ENCODE measurements around the gene TBC1D10B. TPM values are rescaled to one million over a fixed set of nuclear protein-coding genes. Genes with fewer than 3 reads are reported as not detected.
"Not testable (repeated sequence)": the region's sequence is repeated elsewhere in the genome, so short reads cannot be mapped to it uniquely, and the experiment has no call there.

The TBC1D10B gene
- total and polyA plus RNA-seq, 5 experiments from 2014 or later = 6.6 to 36.9 (median 10.5) TPM

- Mint-ChIP-seq H3K36me3 (peaks cover 0 to 49% (median 0%) of the 10 kb centered on the region in 3 donors), H3K4me1 (peaks cover 16 to 54% (median 43%) of the 10 kb centered on the region in 4 donors), H3K9me3 (no peaks in the 10 kb centered on the region), H3K27ac (peak overlapping the region in 8 of 10 donors; percentile 17 to 89 (median 36)), H3K27me3 (no peaks in the 10 kb centered on the region), H3K4me3 (peak overlapping the region in 3 of 10 donors; percentile 7 to 52 (median 36))
- POLR2A ChIA-PET = no interaction called here
- DNase-seq (no peak), ATAC-seq (no peak)
These were observed 18.5 kb downstream of the TBC1D10B start for GRCh38 chr16:30351586-30352419.

GRCh38 chr16:30351001-30351441, 19.3 kb downstream of the TBC1D10B start:
- no peaks in the 10 kb centered on the region for H3K27me3 Mint-ChIP-seq
- POLR2A ChIA-PET = no interaction called here
- H3K36me3 Mint-ChIP-seq = peaks cover 0 to 49% (median 0%) of the 10 kb centered on the region in 3 donors
- no peaks in the 10 kb centered on the region for H3K9me3 Mint-ChIP-seq
- peak overlapping the region in 6 of 10 donors; percentile 28 to 89 (median 57) for H3K27ac Mint-ChIP-seq
- DNase-seq (no peak), ATAC-seq (no peak)
- H3K4me1 Mint-ChIP-seq = peaks cover 12 to 50% (median 38%) of the 10 kb centered on the region in 4 donors
- H3K4me3 Mint-ChIP-seq = no peak overlapping the region

- POLR2A ChIA-PET = no interaction called here
These were observed 20.0 kb downstream of the TBC1D10B start for GRCh38 chr16:30350134-30350871.

DNA sequence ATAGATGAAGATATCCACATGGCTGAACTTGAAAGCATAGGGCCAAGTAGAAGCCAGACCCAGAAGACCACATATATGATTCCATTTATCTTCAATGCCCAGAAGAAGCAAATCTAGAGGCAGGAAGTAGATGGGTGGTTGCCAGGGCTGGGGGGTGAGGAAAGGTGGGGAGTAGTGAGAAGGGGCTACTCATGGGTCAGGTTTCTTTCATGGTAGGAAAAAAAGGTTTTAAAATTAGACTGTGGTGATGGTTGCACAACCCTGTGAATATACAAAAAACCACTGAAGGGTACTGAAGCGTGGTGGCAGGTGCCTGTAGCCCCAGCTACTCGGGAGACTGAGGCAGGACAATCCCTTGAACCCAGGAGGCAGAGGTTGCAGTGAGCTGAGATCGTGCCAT, 20.6 kb downstream of the TBC1D10B start:
- POLR2A ChIA-PET = interaction anchor here (1.0 kb wide), 1 partner anchor 32 kb away, joined by 3 read pairs; no protein-coding TSS in a partner anchor
- no peaks in the 10 kb centered on the region for H3K9me3 Mint-ChIP-seq
- no peak for DNase-seq
- ATAC-seq = no peak
- H3K4me3 Mint-ChIP-seq = peak overlapping the region in 1 of 10 donors; percentile 42
- peaks cover 7 to 44% (median 27%) of the 10 kb centered on the region in 4 donors for H3K4me1 Mint-ChIP-seq
- H3K36me3 Mint-ChIP-seq = peaks cover 0 to 49% (median 0%) of the 10 kb centered on the region in 3 donors
- H3K27me3 Mint-ChIP-seq = no peaks in the 10 kb centered on the region
- peak overlapping the region in 8 of 10 donors; percentile 43 to 84 (median 70) for H3K27ac Mint-ChIP-seq

More at GRCh38 chr16:30350134-30350871, 20.0 kb downstream of the TBC1D10B start:
- H3K9me3 Mint-ChIP-seq = no peaks in the 10 kb centered on the region
- peaks cover 10 to 48% (median 31%) of the 10 kb centered on the region in 4 donors for H3K4me1 Mint-ChIP-seq
- no peaks in the 10 kb centered on the region for H3K27me3 Mint-ChIP-seq
- ATAC-seq (no peak), DNase-seq (no peak)
- H3K4me3 Mint-ChIP-seq = peak overlapping the region in 2 of 10 donors; percentile 48 to 71
- peak overlapping the region in 8 of 10 donors; percentile 34 to 80 (median 56) for H3K27ac Mint-ChIP-seq
- peaks cover 0 to 49% (median 0%) of the 10 kb centered on the region in 3 donors for H3K36me3 Mint-ChIP-seq

DNA sequence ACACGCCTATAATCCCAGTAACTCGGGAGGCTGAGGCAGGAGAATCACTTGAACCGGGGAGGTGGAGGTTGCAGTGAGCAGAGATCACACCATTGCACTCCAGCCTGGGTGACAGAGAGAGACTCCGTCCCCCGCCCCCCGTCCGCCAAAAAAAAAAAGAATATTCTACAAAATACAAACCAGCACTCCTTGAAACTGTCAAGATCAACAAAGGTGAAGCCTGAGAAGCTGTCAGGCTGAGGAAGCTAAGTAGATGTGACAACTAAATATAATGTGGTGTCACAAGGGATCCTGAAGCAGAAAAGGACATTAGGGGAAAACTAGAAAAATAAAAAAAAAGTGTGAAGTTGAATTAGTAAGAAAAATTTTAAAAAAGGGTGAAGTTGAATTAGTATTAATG, 21.4 kb downstream of the TBC1D10B start:
- Mint-ChIP-seq H3K4me3 (no peak overlapping the region), H3K9me3 (no peaks in the 10 kb centered on the region), H3K36me3 (peaks cover 0 to 46% (median 0%) of the 10 kb centered on the region in 3 donors), H3K4me1 (peaks cover 4 to 37% (median 19%) of the 10 kb centered on the region in 4 donors), H3K27ac (peak overlapping the region in 7 of 10 donors; percentile 3 to 80 (median 67)), H3K27me3 (no peaks in the 10 kb centered on the region)
- no peak for ATAC-seq
- DNase-seq = no peak
- POLR2A ChIA-PET = interaction anchor here (1.0 kb wide), 1 partner anchor 32 kb away, joined by 3 read pairs; no protein-coding TSS in a partner anchor

DNA sequence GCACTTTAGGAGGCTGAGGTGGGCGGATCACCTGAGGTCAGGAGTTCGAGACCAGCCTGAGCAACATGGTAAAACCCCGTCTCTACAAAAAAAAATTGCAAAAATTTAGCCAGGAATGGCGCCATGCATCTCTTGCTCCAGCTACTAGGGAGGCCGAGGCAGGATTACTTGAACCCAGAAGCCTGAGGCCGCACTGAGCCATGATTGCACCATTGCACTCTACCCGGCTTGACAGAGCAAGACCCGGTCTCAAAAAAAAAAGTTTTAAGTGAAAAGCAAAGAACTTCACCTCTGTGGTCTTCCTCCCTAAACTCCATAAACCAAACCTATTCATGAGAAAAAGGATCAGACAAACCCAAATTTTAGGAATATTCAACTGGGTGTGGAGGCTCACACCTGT, 22.2 kb downstream of the TBC1D10B start:
- peak overlapping the region in 4 of 10 donors; percentile 32 to 58 (median 50) for H3K27ac Mint-ChIP-seq
- H3K4me1 Mint-ChIP-seq = peaks cover 4 to 31% (median 12%) of the 10 kb centered on the region in 4 donors
- H3K27me3 Mint-ChIP-seq = no peaks in the 10 kb centered on the region
- POLR2A ChIA-PET = no interaction called here
- ATAC-seq (no peak), DNase-seq (no peak)
- no peaks in the 10 kb centered on the region for H3K9me3 Mint-ChIP-seq
- H3K36me3 Mint-ChIP-seq = peaks cover 0 to 38% (median 0%) of the 10 kb centered on the region in 3 donors
- H3K4me3 Mint-ChIP-seq = no peak overlapping the region

DNA sequence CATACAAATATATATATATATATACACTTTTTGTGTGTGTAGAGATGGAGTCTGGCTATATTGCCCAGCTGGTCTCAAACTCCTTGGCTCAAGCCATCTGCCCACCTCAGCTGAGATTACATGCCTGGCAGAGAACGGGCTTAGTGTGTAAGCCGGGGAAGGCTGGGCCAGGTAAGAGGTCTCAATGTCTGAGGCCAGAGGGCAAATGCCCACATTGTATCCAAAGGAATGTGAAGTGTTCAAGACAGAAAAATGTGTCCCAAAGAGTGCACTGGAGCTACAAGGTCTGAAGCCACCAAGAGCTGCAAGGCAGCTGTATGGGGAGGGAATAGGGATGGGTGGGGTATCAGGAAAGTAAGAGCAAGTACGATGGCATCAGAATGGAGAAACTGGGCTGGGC, 24.0 kb downstream of the TBC1D10B start:
- H3K27ac Mint-ChIP-seq = peak overlapping the region in 7 of 10 donors; percentile 5 to 51 (median 40)
- no peaks in the 10 kb centered on the region for H3K27me3 Mint-ChIP-seq
- H3K4me1 Mint-ChIP-seq = peaks cover 0 to 23% (median 6%) of the 10 kb centered on the region in 4 donors
- H3K4me3 Mint-ChIP-seq = no peak overlapping the region
- peaks cover 0 to 22% (median 0%) of the 10 kb centered on the region in 3 donors for H3K36me3 Mint-ChIP-seq
- ATAC-seq (no peak), DNase-seq (no peak)
- POLR2A ChIA-PET = interaction anchor here (0.9 to 1.5 kb wide), 2 partner anchors 9 to 11 kb away, joined by 3 read pairs; no protein-coding TSS in a partner anchor
- no peaks in the 10 kb centered on the region for H3K9me3 Mint-ChIP-seq

- peaks cover 3 to 19% (median 10%) of the 10 kb centered on the region in 4 donors for H3K4me1 Mint-ChIP-seq
- not testable (repeated sequence) for H3K4me3 Mint-ChIP-seq, H3K36me3 Mint-ChIP-seq, H3K27ac Mint-ChIP-seq, H3K27me3 Mint-ChIP-seq, DNase-seq, ATAC-seq, H3K9me3 Mint-ChIP-seq
- POLR2A ChIA-PET = interaction anchor here (0.7 to 2.2 kb wide), 3 partner anchors 11 to 290 kb away, joined by 3 to 4 read pairs (median 3); a partner anchor contains a TSS
These were observed 26.8 kb downstream of the TBC1D10B start for GRCh38 chr16:30343491-30343820.

DNA sequence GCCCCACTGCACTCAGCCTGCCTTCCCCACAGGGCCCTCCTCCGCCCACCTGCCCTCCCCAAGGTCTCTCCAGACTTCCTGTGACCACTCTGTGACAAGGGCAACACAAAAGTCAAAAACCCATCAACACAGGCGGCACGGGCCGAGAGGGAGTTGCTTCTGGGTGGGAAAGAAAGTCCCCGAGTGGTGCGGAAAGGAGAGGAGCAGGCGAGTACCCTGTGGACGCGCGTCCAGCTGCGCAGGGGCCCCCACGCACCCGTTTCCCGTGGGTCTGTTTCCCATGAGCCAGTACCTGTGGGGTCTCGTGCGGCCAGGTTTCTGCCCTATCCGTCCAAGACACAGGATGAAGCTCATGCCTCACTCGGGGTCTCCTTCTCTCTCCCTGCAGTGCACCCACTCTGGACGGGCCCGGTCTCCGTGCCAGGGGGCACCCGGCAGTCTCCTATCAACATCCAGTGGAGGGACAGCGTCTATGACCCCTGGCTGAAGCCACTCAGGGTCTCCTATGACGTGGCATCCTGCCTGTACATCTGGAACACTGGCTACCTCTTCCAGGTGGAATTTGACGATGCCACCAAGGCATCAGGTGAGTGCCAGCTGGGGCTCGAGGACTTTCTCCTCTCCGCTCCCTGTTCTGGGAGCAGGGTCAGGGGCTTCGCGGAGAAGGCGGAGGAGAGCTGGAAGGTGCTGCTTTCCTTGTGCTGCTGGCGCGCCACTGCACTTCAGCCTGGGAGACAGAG, 27.4 kb downstream of the TBC1D10B start:
- no peaks in the 10 kb centered on the region for H3K9me3 Mint-ChIP-seq
- H3K4me1 Mint-ChIP-seq = peaks cover 3 to 19% (median 10%) of the 10 kb centered on the region in 4 donors
- H3K27ac Mint-ChIP-seq = peak overlapping the region in 4 of 10 donors; percentile 12 to 37 (median 18)
- H3K27me3 Mint-ChIP-seq = no peaks in the 10 kb centered on the region
- DNase-seq (no peak), ATAC-seq (no peak)
- POLR2A ChIA-PET = interaction anchor here (0.7 to 2.2 kb wide), 3 partner anchors 11 to 389 kb away, joined by 3 to 4 read pairs (median 4); no protein-coding TSS in a partner anchor
- H3K36me3 Mint-ChIP-seq = no peaks in the 10 kb centered on the region
- H3K4me3 Mint-ChIP-seq = no peak overlapping the region

GRCh38 chr16:30341971-30342370, 28.3 kb downstream of the TBC1D10B start:
- H3K4me3 Mint-ChIP-seq, H3K36me3 Mint-ChIP-seq, H3K9me3 Mint-ChIP-seq, H3K27me3 Mint-ChIP-seq, H3K27ac Mint-ChIP-seq, ATAC-seq: not testable (repeated sequence)
- POLR2A ChIA-PET = interaction anchor here (0.6 to 1.0 kb wide), 5 partner anchors 27 to 390 kb away, joined by 3 to 7 read pairs (median 3); no protein-coding TSS in a partner anchor
- peaks cover 3 to 22% (median 14%) of the 10 kb centered on the region in 4 donors for H3K4me1 Mint-ChIP-seq
- peak in 1 of 10 donors; percentile 14 for DNase-seq

- H3K4me1 Mint-ChIP-seq = peaks cover 8 to 31% (median 21%) of the 10 kb centered on the region in 4 donors
- no peaks in the 10 kb centered on the region for H3K36me3 Mint-ChIP-seq
- H3K9me3 Mint-ChIP-seq = no peaks in the 10 kb centered on the region
- H3K4me3 Mint-ChIP-seq = peak overlapping the region; percentile 24 to 79 (median 48)
- DNase-seq = peak in 2 of 10 donors; percentile 36 to 37
- POLR2A ChIA-PET = interaction anchor here (1.1 kb wide), 1 partner anchor 77 kb away, joined by 3 read pairs; no protein-coding TSS in a partner anchor
- H3K27me3 Mint-ChIP-seq = no peaks in the 10 kb centered on the region
- H3K27ac Mint-ChIP-seq = peak overlapping the region in 8 of 10 donors; percentile 43 to 86 (median 82)
- ATAC-seq = peak; percentile 56 to 81
These were observed 29.7 kb downstream of the TBC1D10B start for GRCh38 chr16:30340621-30341020.

All from naive thymus-derived CD8-positive, alpha-beta T cell (primary cell).